HG02981 (cell line): ENCODE results near the gene MYBPH.

ENCODE experiments used
- ATAC-seq: cut with Tn5 transposase; IDR thresholded peaks from one replicate; pipeline ENCODE4 v1.9.1; 2021; ENCODE audit warnings: mild to moderate bottlenecking, moderate library complexity; ENCODE audit not compliant: unreplicated experiment

The MYBPH gene

DNA sequence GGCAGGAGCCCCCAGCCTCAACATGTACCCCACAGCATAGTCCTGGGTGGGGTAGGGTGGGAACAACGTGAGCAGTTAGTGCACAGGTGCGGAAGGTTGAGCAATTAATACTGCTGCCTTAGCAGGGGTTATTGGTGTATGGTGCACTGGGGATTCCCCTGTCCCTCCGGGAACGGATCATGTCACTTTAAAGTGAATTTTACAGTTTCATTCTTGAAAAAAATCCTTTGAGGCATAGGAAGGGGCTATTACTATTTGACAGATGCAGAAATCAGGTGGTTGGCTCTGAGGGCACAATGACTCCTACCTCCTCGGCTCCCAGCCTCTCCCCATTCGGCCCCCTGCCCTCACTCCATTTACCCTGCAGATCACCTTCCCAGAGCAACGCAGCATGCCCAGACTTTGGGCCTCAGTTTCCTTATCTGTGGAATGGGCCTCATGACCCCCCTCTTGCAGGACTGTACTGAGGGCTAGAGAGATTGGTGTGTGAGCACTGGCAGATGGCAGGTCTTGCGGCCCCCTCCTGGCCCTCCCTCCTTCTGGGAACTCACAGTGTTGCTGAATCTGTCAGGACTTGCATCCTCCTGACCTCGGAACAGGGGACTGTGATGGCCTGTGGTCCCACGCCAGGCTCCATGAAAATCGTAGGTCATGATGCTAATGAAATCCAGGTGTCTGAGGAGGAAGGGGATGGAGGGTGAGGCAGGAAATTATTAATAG is 5.1 kb upstream of the MYBPH start:
- no peak for ATAC-seq

DNA sequence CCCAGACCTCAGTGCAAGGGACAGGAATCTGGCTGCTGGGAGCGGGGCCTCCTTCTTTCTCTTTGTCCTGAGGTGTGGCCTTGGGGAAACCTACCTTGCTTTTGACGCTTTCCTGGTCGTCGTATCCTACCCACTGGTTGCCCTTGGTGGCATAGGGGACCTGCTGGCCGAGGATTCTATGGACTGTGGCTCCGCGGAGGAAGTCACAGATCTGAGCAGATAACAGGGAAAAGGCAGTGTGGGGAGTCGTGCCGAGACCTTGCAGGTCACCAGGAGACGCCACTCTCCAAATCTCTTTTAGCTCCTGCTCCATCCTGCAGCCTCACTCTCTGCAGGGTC is 4.0 kb upstream of the MYBPH start:
- no peak for ATAC-seq

DNA sequence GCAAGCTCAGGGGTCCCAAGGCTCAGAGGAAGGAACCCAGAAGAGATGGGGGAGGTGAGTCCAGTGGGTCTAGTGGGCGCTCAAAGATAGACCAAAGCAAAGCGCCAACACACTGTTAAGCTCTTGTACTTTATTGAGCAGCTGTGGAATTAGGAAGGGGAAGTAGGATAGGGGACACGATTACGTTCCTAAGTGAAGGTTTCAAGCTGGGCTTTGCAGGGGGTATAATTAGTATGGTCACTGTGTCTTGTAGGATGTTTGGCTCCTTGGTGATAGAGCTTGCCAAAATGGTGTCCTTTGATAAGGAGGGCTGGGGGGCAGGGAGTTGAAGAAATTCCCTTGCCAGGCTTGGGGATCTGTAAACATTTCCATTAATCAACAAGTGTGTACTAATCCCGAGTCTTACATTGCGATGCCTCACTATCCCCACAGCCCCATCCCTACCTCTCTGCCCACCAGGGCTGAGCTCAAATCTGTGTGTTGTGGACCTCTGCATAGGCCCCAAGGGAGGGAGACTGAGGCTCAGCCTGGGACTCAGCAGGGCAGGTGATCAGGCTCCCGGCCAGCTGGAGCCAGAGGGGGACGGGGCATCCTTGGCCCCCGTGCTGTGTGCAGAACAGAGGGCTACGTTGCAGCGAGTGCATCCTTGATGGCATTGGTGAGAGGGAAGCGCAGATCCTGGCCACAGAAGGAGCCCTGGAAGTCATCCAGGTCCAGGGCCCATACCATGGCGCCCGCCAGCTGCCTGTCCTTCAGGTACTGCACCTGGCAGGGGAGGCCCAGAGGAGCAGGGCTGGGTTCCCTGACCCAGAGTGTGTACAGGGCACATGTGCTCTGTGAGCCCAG is 3.4 kb upstream of the MYBPH start:
- no peak for ATAC-seq

DNA sequence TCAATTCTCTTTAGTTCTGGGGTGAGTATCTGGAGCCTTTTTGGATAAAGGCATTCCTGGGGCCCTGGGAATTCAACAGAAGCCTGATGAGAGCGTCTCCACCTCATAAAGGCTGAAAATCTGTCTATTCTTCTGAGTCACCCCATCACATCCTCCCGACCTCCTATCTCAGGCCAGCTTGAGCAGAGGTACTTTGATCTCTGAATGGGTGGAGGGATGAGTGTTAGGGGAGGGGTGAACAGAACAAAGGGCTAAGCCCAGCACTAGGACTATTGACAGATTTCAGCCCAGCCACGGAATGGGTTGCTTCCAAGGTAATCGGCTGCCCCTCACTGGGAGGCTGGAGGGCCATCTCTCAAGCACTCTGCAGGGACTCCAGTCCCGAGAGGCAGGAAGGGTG is 2.5 kb upstream of the MYBPH start:
- no peak for ATAC-seq

DNA sequence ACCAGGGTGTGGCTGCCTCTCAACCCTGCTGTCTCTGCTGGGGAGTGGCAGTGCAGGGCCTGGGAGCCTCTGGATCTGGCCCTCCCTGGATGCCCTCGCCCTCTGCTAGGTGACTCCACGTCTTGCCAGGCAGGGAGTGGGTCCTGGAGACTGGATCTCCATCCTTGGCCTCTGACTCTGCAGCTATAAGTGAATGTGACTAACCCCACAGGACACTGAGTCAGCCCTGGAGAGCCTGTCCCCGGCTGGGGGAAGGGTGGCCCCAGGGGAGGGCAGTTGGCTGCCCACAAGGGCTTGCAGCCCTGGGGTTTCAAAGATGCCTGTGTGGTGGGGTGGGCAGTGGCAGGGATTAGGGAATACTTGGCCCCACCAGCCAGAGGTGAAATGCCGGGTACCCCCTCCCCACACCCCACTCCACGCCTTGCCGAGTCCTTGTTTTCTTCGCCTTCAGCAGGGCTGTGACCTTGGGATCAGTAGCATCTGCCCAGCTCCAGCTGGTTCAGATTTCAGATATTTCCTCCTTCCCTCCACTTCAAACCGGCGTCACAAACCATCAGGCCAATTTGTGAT is 1.9 kb upstream of the MYBPH start:
- no peak for ATAC-seq

DNA sequence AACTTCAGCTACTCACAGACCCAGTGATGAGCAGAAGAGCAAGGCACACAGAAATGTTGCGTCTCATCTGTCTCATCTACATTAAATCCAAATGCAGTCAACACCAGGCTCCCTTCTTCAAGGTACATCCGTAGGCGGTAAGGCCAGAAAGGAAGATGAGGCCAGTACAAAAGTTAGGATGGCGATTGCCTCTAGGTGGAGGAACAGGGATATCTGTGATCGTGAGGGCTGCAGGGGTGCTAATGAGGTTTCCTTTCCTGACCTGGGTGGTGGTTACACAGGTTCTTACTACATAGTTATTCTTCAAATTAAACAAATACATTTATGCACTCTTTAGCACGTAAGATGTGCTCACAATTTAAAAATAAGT is 1.4 kb upstream of the MYBPH start:
- ATAC-seq, result no peak

DNA sequence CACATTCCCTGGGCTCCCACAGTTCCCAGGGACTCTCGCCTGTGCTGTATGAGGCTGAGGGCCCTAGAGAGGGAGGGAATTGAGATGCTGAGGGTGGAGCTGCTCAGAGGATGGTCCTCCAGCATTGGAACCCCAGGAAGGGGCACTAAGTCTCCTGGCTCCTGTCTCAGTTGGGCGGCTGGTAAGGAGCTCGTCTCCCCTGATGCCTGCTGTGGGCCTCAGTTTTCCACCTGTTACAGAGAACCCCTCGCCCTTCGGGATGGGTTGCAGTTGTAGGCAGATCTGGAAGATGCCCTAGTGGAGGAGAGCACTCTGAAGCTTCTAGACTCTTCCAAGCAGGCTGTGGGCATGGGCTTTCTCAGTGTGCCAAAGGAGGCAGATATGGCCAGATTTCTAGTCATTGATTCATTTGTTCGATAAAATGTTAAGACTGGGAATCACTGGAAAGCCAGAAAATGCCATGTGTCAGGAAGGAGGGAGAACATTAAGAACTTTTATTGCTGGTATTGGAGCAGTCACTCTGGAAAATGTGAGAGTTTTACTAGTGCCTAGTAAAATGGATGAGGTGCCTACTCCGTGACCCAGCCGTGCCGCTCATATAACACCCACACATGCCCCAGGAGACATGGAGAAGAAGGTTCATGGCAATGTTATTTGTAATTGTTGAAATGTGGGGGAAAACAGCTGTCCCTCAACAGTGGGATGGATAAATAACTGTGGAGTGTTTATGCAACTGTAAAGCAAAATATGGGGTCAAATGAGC is 828 bp upstream of the MYBPH start:
- ATAC-seq, result no peak

DNA sequence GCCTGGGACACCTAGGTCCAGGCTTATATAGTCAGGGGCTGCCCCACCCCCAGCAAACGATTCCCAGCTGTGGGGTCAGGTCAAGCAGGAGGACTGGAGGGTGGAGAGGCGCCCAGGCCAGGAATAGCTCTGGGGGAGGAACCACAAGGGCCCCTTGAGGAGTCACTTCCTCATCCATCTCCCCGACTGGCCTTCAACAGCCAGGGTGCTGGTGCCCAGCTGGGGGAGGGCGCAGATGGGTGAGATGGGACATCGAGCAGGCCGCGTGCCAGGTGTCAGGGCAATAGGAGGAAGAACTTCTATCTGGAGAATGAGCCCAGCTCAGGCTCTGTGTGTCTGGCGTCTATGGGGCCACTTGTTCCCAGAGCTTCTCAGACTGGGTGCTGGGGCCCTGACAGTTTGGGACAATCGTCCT is 208 bp upstream of the MYBPH start:
- no peak for ATAC-seq

DNA sequence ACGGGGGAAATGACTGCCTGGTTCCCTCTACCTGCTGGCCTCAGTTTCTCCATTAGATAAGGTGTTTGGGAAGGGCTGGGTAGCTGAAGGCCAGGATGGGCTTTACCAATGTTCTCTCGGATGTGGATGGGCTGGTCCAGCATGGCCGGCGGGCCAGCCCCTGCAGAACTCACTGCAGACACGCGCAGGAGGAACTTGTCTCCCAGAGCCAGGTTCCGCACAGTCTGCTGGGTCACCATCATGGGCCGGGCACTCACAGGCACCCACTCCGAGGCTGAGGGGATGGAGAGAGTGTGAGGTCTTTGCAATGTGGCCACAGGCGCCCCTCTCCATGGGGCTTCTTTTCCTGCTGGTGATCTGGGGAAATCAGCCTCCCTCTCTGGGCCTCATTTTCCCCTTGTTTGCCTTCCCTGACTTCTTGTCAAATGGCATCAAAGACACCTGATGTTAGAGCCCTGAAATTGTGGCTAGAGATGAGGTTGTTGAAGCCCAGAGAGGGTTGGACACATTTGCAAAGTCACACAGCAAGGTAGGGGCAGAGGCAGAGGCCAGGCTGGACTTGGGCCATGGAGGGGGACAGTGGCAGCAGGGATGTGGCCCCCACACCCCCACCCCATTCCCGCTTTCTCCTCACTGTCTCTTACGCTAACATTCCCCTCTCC is 1.2 kb downstream of the MYBPH start:
- ATAC-seq, result no peak

DNA sequence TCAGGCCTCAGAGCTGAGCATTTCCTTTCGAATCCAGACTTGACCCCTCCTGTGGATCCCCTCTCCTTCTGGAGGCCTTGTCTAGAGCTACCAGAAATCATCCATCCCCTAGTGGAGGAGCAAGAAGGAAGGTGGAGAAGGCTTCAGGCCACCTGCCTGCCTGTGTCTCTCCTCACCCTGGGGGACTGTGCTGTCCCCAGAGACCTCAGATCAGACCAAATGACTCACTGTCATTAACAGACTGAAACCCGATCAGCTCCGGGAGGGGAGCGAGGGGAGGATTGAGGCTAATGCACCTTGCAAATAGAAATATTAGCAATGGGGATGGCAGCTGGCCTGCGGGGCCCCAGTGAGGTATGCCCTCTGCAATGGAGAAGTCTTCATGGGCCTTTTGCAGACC is 2.1 kb downstream of the MYBPH start:
- peak; percentile 87 for ATAC-seq

DNA sequence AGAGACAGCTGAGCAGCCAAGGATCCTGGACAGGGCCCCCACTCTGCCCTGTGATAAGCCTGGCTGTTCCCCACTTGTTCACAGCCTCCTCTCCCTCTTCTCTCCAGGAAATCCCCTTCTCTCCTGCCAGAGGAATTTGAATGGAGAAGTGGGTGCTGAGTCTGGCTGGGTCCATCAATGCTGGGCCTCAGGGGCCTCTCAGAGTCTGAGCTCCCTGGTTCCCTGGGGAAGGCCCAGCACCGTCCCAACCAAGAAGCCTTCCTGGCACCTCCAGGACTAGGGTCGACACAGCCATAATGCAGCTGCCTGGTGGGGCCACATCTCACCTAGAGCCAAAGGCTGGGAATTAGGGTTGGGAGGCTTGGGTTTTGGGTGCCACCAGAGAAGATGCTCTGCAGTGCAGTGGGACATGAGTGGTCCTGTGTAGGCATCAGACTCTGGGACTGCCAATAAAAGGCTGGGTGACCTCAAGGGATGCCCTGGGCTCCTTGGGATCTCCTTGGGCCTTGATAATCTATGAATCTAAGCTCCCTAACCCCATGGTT is 2.5 kb downstream of the MYBPH start:
- no peak for ATAC-seq

DNA sequence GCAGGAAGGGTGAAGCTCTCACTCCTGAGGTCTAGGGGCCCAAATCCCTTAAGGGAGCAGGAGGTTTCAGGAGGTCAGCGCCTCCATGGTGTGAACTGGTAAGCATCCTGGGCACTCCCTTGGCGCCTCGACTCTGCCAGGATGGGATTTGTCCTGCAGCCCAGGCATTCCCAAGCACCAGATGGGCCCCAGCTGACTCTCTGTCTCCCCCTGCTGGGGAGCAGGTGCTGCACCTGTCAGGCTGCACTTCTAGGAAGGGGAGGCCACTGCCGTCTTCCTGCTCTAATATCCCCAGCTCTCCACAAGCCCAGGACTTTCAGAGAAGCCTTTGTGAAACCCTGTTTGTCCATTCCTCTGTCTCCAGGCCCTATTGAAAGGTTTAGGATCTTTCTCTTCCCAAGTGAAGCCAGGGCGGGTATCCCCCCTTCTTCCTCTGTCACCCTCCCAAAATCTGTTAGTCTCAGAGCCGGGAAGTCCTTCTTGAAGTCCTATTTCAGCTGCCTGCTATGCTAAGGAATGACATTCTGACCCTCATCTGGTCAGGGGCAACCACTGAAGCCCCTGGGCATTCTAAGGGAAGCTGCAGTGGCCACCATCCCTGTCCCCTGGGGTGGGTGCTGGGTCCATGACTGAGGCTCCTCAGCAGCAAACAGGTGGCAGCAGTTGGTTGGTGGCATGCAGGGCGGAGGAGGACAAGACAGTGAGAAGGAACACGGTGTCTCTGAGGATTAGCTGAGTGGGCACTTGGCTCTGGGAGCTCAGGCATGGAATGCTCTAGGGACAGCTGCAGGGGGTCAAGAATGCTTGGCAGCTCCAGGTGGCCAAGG is 3.2 kb downstream of the MYBPH start:
- ATAC-seq, result no peak

DNA sequence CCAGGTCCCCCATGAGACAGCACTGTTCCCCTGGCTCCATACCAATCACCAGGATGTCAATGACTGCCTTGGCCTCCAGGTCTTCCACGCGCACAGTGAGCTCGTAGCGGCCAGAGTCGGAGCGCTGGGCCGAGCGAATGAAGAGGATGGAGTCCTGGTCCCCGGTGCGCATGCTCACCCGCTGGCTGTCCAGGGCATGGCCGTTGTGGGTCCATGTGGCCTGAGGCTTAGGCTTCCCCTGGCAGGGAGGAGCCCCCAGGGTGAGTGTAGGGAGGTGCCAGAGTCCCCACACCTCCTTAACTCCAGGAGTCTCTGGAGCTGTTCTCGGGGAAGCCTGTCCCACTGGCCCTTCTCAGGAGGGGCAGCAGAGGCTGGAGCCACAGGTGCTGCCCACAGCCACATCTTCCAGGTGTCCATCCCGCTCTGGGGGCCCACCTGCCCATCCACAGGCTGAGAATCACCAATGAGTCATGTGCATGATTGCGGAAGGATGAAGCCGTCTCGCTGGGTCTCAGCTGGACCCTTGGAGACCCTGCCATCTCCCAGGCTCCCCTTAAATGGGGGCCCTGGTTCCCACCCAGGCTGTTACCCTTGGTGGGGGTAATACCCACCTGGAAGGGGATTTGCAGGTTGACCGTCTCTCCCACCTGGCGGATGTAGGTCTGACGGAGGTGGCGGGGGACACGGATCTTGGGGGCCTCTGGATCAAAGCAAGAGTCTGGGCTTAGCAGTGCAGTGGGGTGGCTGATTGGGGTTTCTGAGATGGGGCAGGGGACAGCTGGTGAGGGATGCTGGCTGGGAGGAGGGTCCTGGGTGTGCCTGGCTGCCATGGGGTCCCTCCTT is 4.1 kb downstream of the MYBPH start:
- no peak for ATAC-seq

DNA sequence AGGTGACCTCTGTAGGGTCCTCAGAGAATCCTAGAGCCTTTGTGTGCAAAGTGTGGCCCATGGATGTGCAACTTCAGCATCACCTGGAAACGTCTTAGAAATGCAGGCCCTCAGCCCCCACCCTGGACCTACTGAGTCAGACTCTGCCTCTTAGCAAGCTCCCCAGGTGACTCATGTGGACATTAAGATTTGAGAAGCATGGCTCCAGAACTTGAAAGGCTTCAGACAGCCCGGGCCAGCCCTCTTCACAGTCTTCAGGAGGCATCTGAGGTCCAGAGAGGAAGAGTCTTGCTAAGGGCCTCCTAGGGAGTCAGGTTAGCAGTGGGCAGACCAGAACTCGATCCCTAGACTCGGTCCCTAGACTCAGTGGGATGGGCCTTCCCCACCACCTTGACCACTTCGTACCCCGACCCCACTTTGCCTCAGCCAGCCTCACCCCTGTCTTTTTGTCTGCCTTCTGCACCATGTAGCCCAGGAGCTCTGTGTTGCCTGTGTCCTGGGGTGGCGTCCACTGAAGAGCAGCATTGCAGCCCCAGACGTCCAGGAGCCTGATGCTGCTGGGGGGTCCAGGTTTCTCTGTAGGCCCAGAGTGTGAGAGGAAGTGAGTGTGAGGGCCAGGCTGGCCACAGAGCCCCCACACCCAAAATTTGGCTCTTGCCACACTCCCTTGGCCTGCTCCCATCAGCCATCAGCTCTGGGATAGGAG is 4.8 kb downstream of the MYBPH start:
- ATAC-seq, result no peak

DNA sequence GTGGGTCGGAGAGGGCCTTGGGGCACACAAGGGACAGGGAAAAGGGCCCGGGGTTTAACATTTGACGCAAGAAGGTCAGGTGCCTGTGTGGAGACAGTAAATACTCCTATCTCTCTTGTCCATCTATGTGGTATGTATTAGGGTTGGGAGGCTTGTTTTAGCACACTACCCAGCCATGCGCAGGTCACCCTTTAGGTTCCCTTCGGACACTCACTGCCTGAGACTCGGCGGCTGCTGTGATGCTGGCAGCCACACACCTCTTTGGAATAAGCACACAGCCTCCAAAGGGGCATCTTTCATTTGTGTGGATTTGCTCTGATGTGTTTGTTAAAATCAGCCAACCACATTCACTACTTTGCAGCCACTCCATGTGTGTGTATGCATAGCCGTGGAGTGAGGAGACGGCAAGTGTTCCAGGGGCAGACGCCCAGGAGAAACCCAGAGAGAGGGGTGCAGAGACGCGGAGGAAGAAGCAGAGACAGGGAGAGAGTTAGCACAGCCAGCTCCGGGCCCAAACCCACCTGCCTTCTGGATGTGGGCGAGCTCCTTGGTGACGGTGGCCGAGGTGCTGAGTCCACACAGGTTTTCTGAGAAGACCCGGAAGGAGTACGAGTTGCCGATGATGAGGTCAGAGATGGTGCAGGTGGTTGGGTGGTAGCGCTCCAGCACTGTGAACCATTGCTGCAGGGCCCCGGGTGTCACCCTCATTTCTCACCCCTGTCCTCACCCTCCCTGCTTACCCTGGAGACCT is 5.7 kb downstream of the MYBPH start:
- ATAC-seq, result no peak

DNA sequence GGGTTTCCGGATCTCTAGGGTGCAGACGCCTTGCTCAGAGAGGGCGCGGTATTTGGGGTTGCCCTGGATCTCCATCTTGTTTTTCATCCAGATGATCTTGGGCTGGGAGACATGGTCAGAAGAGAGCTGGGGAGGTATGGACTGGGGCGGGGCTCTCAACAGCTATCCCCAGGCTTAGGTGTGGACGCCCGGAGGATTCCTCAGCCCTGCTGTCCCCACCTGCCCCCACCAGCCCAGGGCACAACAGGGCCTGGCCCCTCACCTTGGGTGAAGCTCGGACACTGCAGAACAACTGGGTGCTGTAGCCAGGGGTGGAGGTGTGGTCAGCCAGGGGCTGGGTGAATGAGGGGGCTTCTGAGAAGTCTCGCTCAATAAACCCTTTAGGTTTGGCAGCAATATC is 6.6 kb downstream of the MYBPH start:
- no peak for ATAC-seq

DNA sequence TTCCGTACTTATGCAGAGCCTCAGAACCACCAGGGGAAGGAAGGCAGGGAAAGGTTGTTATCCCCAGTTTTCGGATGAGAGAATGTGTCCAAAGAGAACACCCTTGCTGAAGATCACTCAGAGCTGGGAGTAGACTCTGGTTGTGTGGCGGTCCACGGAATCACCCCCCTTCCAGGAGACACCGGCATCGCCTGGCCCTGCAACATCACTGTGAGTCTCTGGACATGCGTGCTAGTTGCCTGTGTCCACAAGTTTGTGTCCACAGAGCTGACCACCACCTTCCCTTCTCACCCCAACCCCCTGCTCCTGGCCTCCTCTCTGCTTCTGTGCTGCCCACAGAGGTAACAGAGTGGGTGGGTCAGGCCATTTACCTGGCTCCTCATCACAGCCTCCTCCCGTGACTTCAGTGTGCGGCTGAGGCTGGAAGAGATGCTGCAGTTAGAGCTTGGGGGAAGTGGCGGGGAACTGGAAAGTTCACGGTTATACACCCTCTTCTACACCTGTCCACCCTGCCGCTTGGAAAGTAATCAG is 7.3 kb downstream of the MYBPH start:
- no peak for ATAC-seq

DNA sequence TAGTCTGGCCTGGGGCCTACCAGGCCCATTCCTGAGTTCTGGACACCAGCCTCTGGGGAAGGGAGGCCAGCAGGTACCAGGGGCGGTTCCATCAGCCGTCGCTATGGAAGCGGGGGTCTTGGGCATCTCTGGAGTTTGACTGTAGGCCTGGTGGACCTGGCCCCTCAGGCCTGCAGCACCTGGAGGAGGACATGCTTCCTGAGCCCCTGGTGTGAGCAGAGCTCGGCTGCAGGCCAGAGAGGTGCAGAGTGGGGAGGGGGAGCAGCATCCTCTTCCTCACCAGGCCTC is 7.8 kb downstream of the MYBPH start:
- no peak for ATAC-seq
